K562 (cell line): ENCODE results near the gene APCDD1. TPM values are rescaled to one million over a fixed set of nuclear protein-coding genes. Genes with fewer than 3 reads are reported as not detected.

Experiments
- CREB1 ChIP-seq, 2 experiments: sonication (generic) in 1 of 2; formaldehyde crosslinking in 1 of 2; IDR thresholded peaks; 2 replicates each; pipeline versions ENCODE4 v1.6.1 to v1.8.0; 2012 to 2022; ENCODE audit warnings: inconsistent platforms in 1 of 2, mild to moderate bottlenecking in 1 of 2, missing genetic modification reagents in 1 of 2, moderate library complexity in 1 of 2
- DIDO1 ChIP-seq: fragments of 450-650 bp; IDR thresholded peaks from 2 replicates; pipeline ENCODE4 v1.6.1; 2016; ENCODE audit warnings: low read depth, missing biosample characterization, missing genetic modification characterization
- ELF4 ChIP-seq: fragments of 450-650 bp; formaldehyde crosslinking; IDR thresholded peaks from 2 replicates; pipeline ENCODE4 v1.4.0; 2022; ENCODE audit warnings: missing genetic modification characterization
- HNRNPLL ChIP-seq: fragments of 200-400 bp; formaldehyde crosslinking; IDR thresholded peaks from 2 replicates; pipeline ENCODE4 v1.6.1; 2017; ENCODE audit warnings: low read length, low read depth, mild to moderate bottlenecking; ENCODE audit not compliant: poor library complexity, severe bottlenecking
- HOXB6 ChIP-seq: fragments of 250-450 bp; sonication (Bioruptor Pico); IDR thresholded peaks from 2 replicates; pipeline ENCODE4 v1.5.1; 2022; ENCODE audit warnings: mild to moderate bottlenecking, borderline replicate concordance
- KDM2B ChIP-seq: fragments of 250-450 bp; sonication (Bioruptor Pico); IDR thresholded peaks from 2 replicates; pipeline ENCODE4 v1.8.0; 2021; ENCODE audit warnings: mild to moderate bottlenecking, moderate library complexity
- RAD21 ChIP-seq, 2 experiments: fragments of 250-450 bp in 1 of 2; fragments of 450-650 bp in 1 of 2; sonication (Bioruptor Pico) in 1 of 2; formaldehyde crosslinking in 1 of 2; IDR thresholded peaks in 1 of 2; conservative IDR thresholded peaks in 1 of 2; 2 replicates each; pipeline versions ENCODE4 v1.4.0 to v1.8.0; 2020 to 2022; ENCODE audit warnings: mild to moderate bottlenecking in 2 of 2, moderate library complexity in 1 of 2
- STAG1 ChIP-seq: sonication (generic); formaldehyde crosslinking; IDR thresholded peaks from 2 replicates; pipeline ENCODE4 v1.5.0; 2020; ENCODE audit warnings: missing genetic modification reagents, borderline replicate concordance
- U2AF1 ChIP-seq: fragments of 200-400 bp; formaldehyde crosslinking; optimal IDR thresholded peaks from 2 replicates; pipeline ENCODE3; 2017; ENCODE audit warnings: mild to moderate bottlenecking, low read depth, low read length, moderate library complexity
- ZBTB1 ChIP-seq: sonication (generic); formaldehyde crosslinking; IDR thresholded peaks from 2 replicates; pipeline ENCODE4 v1.8.1; 2023; ENCODE audit warnings: missing genetic modification reagents, low read depth, mild to moderate bottlenecking, borderline replicate concordance
- ZNF12 ChIP-seq: sonication (generic); formaldehyde crosslinking; IDR thresholded peaks from 2 replicates; pipeline ENCODE4 v1.4.0; 2020; ENCODE audit warnings: mild to moderate bottlenecking, missing genetic modification reagents
- ZNF184 ChIP-seq: sonication (generic); formaldehyde crosslinking; IDR thresholded peaks from 2 replicates; pipeline ENCODE4 v1.5.0; 2020; ENCODE audit warnings: missing genetic modification reagents
- ZSCAN29 ChIP-seq: fragments of 450-650 bp; IDR thresholded peaks from 2 replicates; pipeline ENCODE4 v1.6.1; 2017
- polyA plus RNA-seq, 8 experiments: library from polyadenylated mRNA; depleted of rRNA in 4 of 8; stranded (reverse) in 5 of 8; unstranded in 3 of 8; fragments of >200 nt; fragmentation: Nextera tagmentation in 2 of 8; fragmentation: Illumina TruSeq in 1 of 8; extraction: Ambion mirVana in 2 of 8; extraction: Trizol in 1 of 8; gene quantifications; 2 replicates each; pipeline versions ENCODE4 v1.2.1 to v1.2.3, GENCODE V29; 2011 to 2014; ENCODE audit warnings: inconsistent platforms in 1 of 8, missing spikeins in 1 of 8
- total RNA-seq, 7 experiments: library from RNA; depleted of rRNA in 6 of 7; stranded (reverse); fragments of >200 nt in 6 of 7; fragmentation: Illumina TruSeq in 2 of 7; extraction: Trizol in 2 of 7; gene quantifications; 2 replicates each; pipeline versions ENCODE4 v1.2.1 to v1.2.3, GENCODE V29; 2011 to 2021; ENCODE audit warnings: low replicate concordance in 1 of 7
- TF ChIP-seq, protein P1 (sequence below): sonication (generic); formaldehyde crosslinking; IDR thresholded peaks from 2 replicates; pipeline ENCODE4 v1.8.1; 2023; ENCODE audit warnings: mild to moderate bottlenecking, missing genetic modification reagents
- TF ChIP-seq, protein P2 (sequence below), 2 experiments: fragments of 450-650 bp; IDR thresholded peaks; 2 replicates each; pipeline ENCODE4 v1.6.1; 2016
- TF ChIP-seq, protein P3 (sequence below), 3 experiments: fragments of 200-800 bp in 1 of 3; sonication (Bioruptor generic) in 1 of 3; sonication (generic) in 1 of 3; formaldehyde crosslinking in 1 of 3; IDR thresholded peaks; 2 replicates each; pipeline versions ENCODE4 v1.6.1 to v1.8.0; 2016 to 2022; ENCODE audit warnings: mild to moderate bottlenecking in 2 of 3, missing compliant biosample characterization in 2 of 3, missing genetic modification characterization in 2 of 3, missing genetic modification reagents in 1 of 3
- TF ChIP-seq, protein P4 (sequence below): fragments of 200-800 bp; sonication (Bioruptor generic); IDR thresholded peaks from 2 replicates; pipeline ENCODE4 v1.6.1; 2017; ENCODE audit warnings: missing genetic modification characterization, missing compliant biosample characterization
- TF ChIP-seq, protein P5 (sequence below): IDR thresholded peaks from 2 replicates; pipeline ENCODE4 v1.6.1; 2011; ENCODE audit not compliant: insufficient read length; ENCODE audit errors: extremely low read depth

The APCDD1 gene
- total and polyA plus RNA-seq, 9 of the 15 experiments (the other 6 are each of a cell fraction or from before 2014, with no cell fraction given) = 0.07 TPM; not detected in 8

DNA sequence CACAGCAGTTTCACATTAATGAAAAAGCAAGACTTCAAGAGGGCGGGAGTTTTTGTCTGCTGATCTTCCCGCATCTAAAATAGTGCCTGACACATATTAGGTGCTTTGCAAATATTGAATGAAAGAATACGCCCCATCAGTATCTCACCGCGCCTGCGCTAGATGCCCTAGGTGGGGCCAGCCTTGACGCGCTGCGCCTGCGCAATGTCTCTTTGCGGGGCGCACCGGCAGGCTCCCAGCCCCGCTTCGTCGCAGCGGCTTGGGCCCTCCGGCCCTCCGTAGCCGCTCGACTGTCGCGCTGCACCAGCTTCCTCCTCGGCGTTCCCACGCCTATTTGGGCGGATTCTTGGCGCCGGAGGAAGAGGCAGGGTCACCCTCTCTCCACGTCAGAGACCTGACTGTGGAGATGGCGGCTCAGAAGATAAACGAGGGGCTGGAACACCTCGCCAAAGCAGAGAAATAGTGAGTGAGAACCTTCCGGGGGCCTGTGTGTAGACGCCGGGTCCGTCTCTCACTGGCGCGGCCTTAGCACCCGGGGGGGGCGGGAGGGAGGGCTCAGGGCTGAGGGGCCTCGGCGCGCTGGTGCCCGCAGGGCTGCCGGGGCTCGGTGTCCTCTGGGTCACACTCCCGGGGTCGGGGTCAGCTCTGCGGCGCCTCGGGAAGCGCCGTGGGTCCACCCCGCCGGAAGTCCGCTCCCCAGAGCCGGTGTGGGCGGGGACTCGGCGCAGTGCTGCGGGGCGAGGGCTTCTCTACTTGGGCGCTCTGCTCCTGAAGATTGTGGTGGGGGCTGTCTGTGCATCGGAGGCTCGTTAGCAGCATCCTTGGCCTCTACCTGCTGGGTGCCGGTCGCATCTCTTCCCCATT, 71.5 kb downstream of the APCDD1 start, which contains the start of gene NAPG (continued):
- TF ChIP-seq, protein P1, sequence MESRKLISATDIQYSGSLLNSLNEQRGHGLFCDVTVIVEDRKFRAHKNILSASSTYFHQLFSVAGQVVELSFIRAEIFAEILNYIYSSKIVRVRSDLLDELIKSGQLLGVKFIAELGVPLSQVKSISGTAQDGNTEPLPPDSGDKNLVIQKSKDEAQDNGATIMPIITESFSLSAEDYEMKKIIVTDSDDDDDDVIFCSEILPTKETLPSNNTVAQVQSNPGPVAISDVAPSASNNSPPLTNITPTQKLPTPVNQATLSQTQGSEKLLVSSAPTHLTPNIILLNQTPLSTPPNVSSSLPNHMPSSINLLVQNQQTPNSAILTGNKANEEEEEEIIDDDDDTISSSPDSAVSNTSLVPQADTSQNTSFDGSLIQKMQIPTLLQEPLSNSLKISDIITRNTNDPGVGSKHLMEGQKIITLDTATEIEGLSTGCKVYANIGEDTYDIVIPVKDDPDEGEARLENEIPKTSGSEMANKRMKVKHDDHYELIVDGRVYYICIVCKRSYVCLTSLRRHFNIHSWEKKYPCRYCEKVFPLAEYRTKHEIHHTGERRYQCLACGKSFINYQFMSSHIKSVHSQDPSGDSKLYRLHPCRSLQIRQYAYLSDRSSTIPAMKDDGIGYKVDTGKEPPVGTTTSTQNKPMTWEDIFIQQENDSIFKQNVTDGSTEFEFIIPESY = no peak
- TF ChIP-seq ZNF184 (CRISPR knock-in tag) (no peak), ZBTB1 (CRISPR knock-in tag) (no peak), ZNF12 (no peak), KDM2B (CRISPR knock-in tag) (0 out of 2 replicates have a peak, but pooled peaks have one; percentile 27), ZSCAN29 (no peak), ELF4 (no peak), HNRNPLL (peak; percentile 57), DIDO1 (tag) (peak; percentile 75), STAG1 (CRISPR knock-in tag) (no peak), CREB1 (IDR thresholded peaks at IDR 0.05) (peak; percentile 54), CREB1 (CRISPR knock-in tag; IDR thresholded peaks at IDR 0.05) (peak; percentile 64), U2AF1 (no peak), RAD21 (CRISPR knock-in tag; conservative IDR thresholded peaks at IDR 0.05 in 1 of 2, IDR thresholded peaks at IDR 0.05 in 1 of 2) (no peak), HOXB6 (CRISPR knock-in tag) (no peak)
- TF ChIP-seq, protein P2, sequence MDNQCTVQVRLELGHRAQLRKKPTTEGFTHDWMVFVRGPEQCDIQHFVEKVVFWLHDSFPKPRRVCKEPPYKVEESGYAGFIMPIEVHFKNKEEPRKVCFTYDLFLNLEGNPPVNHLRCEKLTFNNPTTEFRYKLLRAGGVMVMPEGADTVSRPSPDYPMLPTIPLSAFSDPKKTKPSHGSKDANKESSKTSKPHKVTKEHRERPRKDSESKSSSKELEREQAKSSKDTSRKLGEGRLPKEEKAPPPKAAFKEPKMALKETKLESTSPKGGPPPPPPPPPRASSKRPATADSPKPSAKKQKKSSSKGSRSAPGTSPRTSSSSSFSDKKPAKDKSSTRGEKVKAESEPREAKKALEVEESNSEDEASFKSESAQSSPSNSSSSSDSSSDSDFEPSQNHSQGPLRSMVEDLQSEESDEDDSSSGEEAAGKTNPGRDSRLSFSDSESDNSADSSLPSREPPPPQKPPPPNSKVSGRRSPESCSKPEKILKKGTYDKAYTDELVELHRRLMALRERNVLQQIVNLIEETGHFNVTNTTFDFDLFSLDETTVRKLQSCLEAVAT (IDR thresholded peaks at IDR 0.05) = no peak
- TF ChIP-seq, protein P3, sequence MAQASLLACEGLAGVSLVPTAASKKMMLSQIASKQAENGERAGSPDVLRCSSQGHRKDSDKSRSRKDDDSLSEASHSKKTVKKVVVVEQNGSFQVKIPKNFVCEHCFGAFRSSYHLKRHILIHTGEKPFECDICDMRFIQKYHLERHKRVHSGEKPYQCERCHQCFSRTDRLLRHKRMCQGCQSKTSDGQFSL (CRISPR knock-in tag; IDR thresholded peaks at IDR 0.05) = 0 out of 2 replicates have a peak, but pooled peaks have one; percentile 35
- TF ChIP-seq, protein P3 (tag; IDR thresholded peaks at IDR 0.05) = no peak
- TF ChIP-seq, protein P4, sequence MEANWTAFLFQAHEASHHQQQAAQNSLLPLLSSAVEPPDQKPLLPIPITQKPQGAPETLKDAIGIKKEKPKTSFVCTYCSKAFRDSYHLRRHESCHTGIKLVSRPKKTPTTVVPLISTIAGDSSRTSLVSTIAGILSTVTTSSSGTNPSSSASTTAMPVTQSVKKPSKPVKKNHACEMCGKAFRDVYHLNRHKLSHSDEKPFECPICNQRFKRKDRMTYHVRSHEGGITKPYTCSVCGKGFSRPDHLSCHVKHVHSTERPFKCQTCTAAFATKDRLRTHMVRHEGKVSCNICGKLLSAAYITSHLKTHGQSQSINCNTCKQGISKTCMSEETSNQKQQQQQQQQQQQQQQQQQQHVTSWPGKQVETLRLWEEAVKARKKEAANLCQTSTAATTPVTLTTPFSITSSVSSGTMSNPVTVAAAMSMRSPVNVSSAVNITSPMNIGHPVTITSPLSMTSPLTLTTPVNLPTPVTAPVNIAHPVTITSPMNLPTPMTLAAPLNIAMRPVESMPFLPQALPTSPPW (CRISPR knock-in tag) = peak; percentile 75
- TF ChIP-seq, protein P5, sequence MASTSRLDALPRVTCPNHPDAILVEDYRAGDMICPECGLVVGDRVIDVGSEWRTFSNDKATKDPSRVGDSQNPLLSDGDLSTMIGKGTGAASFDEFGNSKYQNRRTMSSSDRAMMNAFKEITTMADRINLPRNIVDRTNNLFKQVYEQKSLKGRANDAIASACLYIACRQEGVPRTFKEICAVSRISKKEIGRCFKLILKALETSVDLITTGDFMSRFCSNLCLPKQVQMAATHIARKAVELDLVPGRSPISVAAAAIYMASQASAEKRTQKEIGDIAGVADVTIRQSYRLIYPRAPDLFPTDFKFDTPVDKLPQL = no peak
